HepG2 (cell line): ENCODE data around the gene TMC8. TPM values are rescaled to one million over a fixed set of nuclear protein-coding genes. Genes with fewer than 3 reads are reported as not detected.
A peak's percentile ranks its signal among the peaks of the same experiment; 100 is the strongest.

ENCODE experiments used
- AKAP8 ChIP-seq: sonication (generic); formaldehyde crosslinking; IDR thresholded peaks from 2 replicates; pipeline ENCODE4 v1.5.1; 2020; ENCODE audit warnings: mild to moderate bottlenecking, missing genetic modification reagents
- ATF6 ChIP-seq: sonication (generic); formaldehyde crosslinking; conservative IDR thresholded peaks from 2 replicates; pipeline ENCODE4 v1.4.0; 2020; ENCODE audit warnings: missing genetic modification reagents
- CBX5 ChIP-seq: sonication (generic); formaldehyde crosslinking; IDR thresholded peaks from 2 replicates; pipeline ENCODE4 v1.4.0; 2020; ENCODE audit warnings: missing genetic modification reagents, borderline replicate concordance
- CREB1 ChIP-seq, 2 experiments: fragments of 450-650 bp in 1 of 2; IDR thresholded peaks; 2 replicates each; pipeline ENCODE4 v1.6.1; 2016 to 2017; ENCODE audit warnings: control low read depth in 1 of 2, mild to moderate bottlenecking in 1 of 2, missing compliant biosample characterization in 1 of 2, missing genetic modification characterization in 1 of 2
- DNMT3B ChIP-seq: conservative IDR thresholded peaks from 2 replicates; pipeline ENCODE4 v1.6.1; 2016; ENCODE audit warnings: missing biosample characterization, control low read depth
- EHMT2 ChIP-seq: fragments of 200-600 bp; sonication (generic); IDR thresholded peaks from 2 replicates; pipeline ENCODE4 v1.7.0; 2017; ENCODE audit warnings: antibody characterized with exemption, low read depth, low read length, borderline replicate concordance
- GABPB1 ChIP-seq: IDR thresholded peaks from 2 replicates; pipeline ENCODE4 v1.6.1; 2016; ENCODE audit warnings: mild to moderate bottlenecking, missing genetic modification reagents, moderate library complexity, missing compliant biosample characterization
- GLMP ChIP-seq: sonication (generic); formaldehyde crosslinking; IDR thresholded peaks from 2 replicates; pipeline ENCODE4 v1.9.0; 2021; ENCODE audit warnings: missing genetic modification reagents, mild to moderate bottlenecking, borderline replicate concordance
- GTF3A ChIP-seq: sonication (generic); formaldehyde crosslinking; conservative IDR thresholded peaks from 2 replicates; pipeline ENCODE4 v1.4.0; 2020; ENCODE audit warnings: mild to moderate bottlenecking, missing genetic modification reagents
- HNRNPK ChIP-seq: fragments of 200-400 bp; formaldehyde crosslinking; IDR thresholded peaks from 2 replicates; pipeline ENCODE4 v1.6.1; 2018; ENCODE audit warnings: low read length, low read depth, moderate library complexity, mild to moderate bottlenecking; ENCODE audit not compliant: poor library complexity, severe bottlenecking
- POLR2AphosphoS5 ChIP-seq: IDR thresholded peaks from 2 replicates; pipeline ENCODE4 v1.6.1; 2012; ENCODE audit warnings: low read depth, low read length
- RARA ChIP-seq: IDR thresholded peaks from 2 replicates; pipeline ENCODE4 v1.6.1; 2016; ENCODE audit warnings: missing genetic modification reagents, missing compliant biosample characterization
- RARG ChIP-seq: sonication (generic); formaldehyde crosslinking; IDR thresholded peaks from 2 replicates; pipeline ENCODE4 v1.4.0; 2020; ENCODE audit warnings: low read depth, mild to moderate bottlenecking, missing genetic modification reagents
- TAF15 ChIP-seq: fragments of 200-400 bp; formaldehyde crosslinking; IDR thresholded peaks from one replicate; pipeline ENCODE4 v1.6.1; 2018; ENCODE audit warnings: mild to moderate bottlenecking, low read depth, low read length; ENCODE audit not compliant: poor library complexity, severe bottlenecking
- TEAD3 ChIP-seq: optimal IDR thresholded peaks from 2 replicates; pipeline ENCODE3; 2016; ENCODE audit warnings: borderline replicate concordance
- XRCC5 ChIP-seq: fragments of 200-400 bp; formaldehyde crosslinking; optimal IDR thresholded peaks from 2 replicates; pipeline ENCODE3; 2017; ENCODE audit warnings: mild to moderate bottlenecking, low read length
- ZNF232 ChIP-seq: sonication (generic); formaldehyde crosslinking; IDR thresholded peaks from 2 replicates; pipeline ENCODE4 v1.4.0; 2020; ENCODE audit warnings: missing genetic modification reagents, borderline replicate concordance
- ZSCAN12 ChIP-seq: sonication (generic); formaldehyde crosslinking; IDR thresholded peaks from 2 replicates; pipeline ENCODE4 v1.9.0; 2021; ENCODE audit warnings: mild to moderate bottlenecking, missing genetic modification reagents
- polyA plus RNA-seq, 8 experiments: library from polyadenylated mRNA; depleted of rRNA in 3 of 8; stranded (reverse) in 7 of 8; unstranded in 1 of 8; fragments of >200 nt; fragmentation: Illumina TruSeq in 4 of 8; extraction: Trizol in 4 of 8; gene quantifications; 2 replicates each; pipeline versions ENCODE4 v1.2.1 to v1.2.3, GENCODE V29; 2011 to 2016; ENCODE audit warnings: low read depth in 4 of 8, missing spikeins in 1 of 8, mixed read lengths in 1 of 8; ENCODE audit not compliant: insufficient read depth in 1 of 8
- total RNA-seq, 5 experiments: library from RNA; depleted of rRNA; stranded (reverse); fragments of >200 nt; fragmentation: Illumina TruSeq; extraction: Trizol; gene quantifications; 2 replicates each; pipeline ENCODE4 v1.2.3, GENCODE V29; 2016; ENCODE audit warnings: low read depth in 1 of 5
- TF ChIP-seq, protein P1 (sequence below): sonication (generic); formaldehyde crosslinking; IDR thresholded peaks from 2 replicates; pipeline ENCODE4 v1.4.0; 2020; ENCODE audit warnings: mild to moderate bottlenecking, missing genetic modification reagents
- TF ChIP-seq, protein P2 (sequence below): sonication (generic); formaldehyde crosslinking; IDR thresholded peaks from 2 replicates; pipeline ENCODE4 v1.4.0; 2020; ENCODE audit warnings: missing genetic modification reagents, borderline replicate concordance

Gene TMC8
- total and polyA plus RNA-seq, 2 of the 13 experiments (the other 11 are each of a cell fraction or from before 2014, with no cell fraction given), result 0.53 to 7.8 TPM

- TF ChIP-seq, protein P1, sequence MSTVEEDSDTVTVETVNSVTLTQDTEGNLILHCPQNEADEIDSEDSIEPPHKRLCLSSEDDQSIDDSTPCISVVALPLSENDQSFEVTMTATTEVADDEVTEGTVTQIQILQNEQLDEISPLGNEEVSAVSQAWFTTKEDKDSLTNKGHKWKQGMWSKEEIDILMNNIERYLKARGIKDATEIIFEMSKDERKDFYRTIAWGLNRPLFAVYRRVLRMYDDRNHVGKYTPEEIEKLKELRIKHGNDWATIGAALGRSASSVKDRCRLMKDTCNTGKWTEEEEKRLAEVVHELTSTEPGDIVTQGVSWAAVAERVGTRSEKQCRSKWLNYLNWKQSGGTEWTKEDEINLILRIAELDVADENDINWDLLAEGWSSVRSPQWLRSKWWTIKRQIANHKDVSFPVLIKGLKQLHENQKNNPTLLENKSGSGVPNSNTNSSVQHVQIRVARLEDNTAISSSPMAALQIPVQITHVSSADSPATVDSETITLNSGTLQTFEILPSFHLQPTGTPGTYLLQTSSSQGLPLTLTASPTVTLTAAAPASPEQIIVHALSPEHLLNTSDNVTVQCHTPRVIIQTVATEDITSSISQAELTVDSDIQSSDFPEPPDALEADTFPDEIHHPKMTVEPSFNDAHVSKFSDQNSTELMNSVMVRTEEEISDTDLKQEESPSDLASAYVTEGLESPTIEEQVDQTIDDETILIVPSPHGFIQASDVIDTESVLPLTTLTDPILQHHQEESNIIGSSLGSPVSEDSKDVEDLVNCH (CRISPR knock-in tag), result no peak
- TF ChIP-seq GTF3A (CRISPR knock-in tag) (no peak), AKAP8 (no peak), TEAD3 (peak; percentile 66), ATF6 (CRISPR knock-in tag) (no peak), CREB1 (IDR thresholded peaks at IDR 0.05) (no peak), CREB1 (CRISPR knock-in tag; IDR thresholded peaks at IDR 0.05) (no peak), ZNF232 (no peak), DNMT3B (no peak), TAF15 (no peak), RARA (CRISPR knock-in tag) (peak; percentile 35; the same call in 1 of the 2 replicates), HNRNPK (no peak), EHMT2 (no peak), XRCC5 (peak; percentile 95), CBX5 (CRISPR knock-in tag) (0 out of 2 replicates have a peak, but pooled peaks have one; percentile 35), RARG (CRISPR knock-in tag) (no peak), GABPB1 (peak; percentile 22), POLR2AphosphoS5 (no peak), ZSCAN12 (CRISPR knock-in tag) (no peak), GLMP (CRISPR knock-in tag) (no peak)
- TF ChIP-seq, protein P2, sequence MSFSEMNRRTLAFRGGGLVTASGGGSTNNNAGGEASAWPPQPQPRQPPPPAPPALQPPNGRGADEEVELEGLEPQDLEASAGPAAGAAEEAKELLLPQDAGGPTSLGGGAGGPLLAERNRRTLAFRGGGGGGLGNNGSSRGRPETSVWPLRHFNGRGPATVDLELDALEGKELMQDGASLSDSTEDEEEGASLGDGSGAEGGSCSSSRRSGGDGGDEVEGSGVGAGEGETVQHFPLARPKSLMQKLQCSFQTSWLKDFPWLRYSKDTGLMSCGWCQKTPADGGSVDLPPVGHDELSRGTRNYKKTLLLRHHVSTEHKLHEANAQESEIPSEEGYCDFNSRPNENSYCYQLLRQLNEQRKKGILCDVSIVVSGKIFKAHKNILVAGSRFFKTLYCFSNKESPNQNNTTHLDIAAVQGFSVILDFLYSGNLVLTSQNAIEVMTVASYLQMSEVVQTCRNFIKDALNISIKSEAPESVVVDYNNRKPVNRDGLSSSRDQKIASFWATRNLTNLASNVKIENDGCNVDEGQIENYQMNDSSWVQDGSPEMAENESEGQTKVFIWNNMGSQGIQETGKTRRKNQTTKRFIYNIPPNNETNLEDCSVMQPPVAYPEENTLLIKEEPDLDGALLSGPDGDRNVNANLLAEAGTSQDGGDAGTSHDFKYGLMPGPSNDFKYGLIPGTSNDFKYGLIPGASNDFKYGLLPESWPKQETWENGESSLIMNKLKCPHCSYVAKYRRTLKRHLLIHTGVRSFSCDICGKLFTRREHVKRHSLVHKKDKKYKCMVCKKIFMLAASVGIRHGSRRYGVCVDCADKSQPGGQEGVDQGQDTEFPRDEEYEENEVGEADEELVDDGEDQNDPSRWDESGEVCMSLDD, result no peak
Measured at GRCh38 chr17:78133971-78134898, 3.7 kb downstream of the TMC8 start (continued).
